Hematopoietic multipotent progenitor cell treated with erythropoietin and hydrocortisone succinate and interleukin-3 and kit ligand, for 15 days (in vitro differentiated cells): ENCODE data around the gene OPA3.
A peak's percentile ranks its signal among the peaks of the same experiment; 100 is the strongest.
"Not testable (repeated sequence)": the region's sequence is repeated elsewhere in the genome, so short reads cannot be mapped to it uniquely, and the experiment has no call there.

Experiments
- DNase-seq: peaks from one replicate; pipeline ENCODE4 v3.0.0-alpha.2; 2015; ENCODE audit warnings: low spot score

Gene OPA3

GRCh38 chr19:45522010-45522941 is 62.3 kb downstream of the OPA3 start:
- DNase-seq = no peak

- DNase-seq = no peak
These were observed 66.2 kb downstream of the OPA3 start for GRCh38 chr19:45518469-45518826.

GRCh38 chr19:45517641-45518468 is 66.7 kb downstream of the OPA3 start:
- no peak for DNase-seq

- DNase-seq = no peak
These were observed 67.4 kb downstream of the OPA3 start for GRCh38 chr19:45517238-45517637.

- no peak for DNase-seq
These were observed 68.7 kb downstream of the OPA3 start for GRCh38 chr19:45515807-45516401.

GRCh38 chr19:45515081-45515624 is 69.4 kb downstream of the OPA3 start:
- DNase-seq = no peak

- no peak for DNase-seq
These were observed 70.1 kb downstream of the OPA3 start for GRCh38 chr19:45514376-45515051.

- DNase-seq = no peak
These were observed 71.6 kb downstream of the OPA3 start for GRCh38 chr19:45512881-45513483.

- no peak for DNase-seq
These were observed 73.5 kb downstream of the OPA3 start for GRCh38 chr19:45511074-45511473.

GRCh38 chr19:45510352-45510751 is 74.2 kb downstream of the OPA3 start:
- DNase-seq = not testable (repeated sequence)

GRCh38 chr19:45509692-45510015 is 74.9 kb downstream of the OPA3 start:
- no peak for DNase-seq

GRCh38 chr19:45508861-45509691 is 75.5 kb downstream of the OPA3 start:
- DNase-seq = no peak

GRCh38 chr19:45508417-45508860 is 76.2 kb downstream of the OPA3 start:
- no peak for DNase-seq

GRCh38 chr19:45507872-45508416 is 76.7 kb downstream of the OPA3 start:
- no peak for DNase-seq

GRCh38 chr19:45506989-45507871 is 77.4 kb downstream of the OPA3 start, which contains the start of gene VASP:
TSS of gene VASP (plus strand) at chr19:45507479. CDS start at chr19:45507772, 293 bp downstream.
- peak; percentile 85 for DNase-seq

GRCh38 chr19:45506246-45506988 is 78.2 kb downstream of the OPA3 start:
- peak; percentile 91 for DNase-seq

GRCh38 chr19:45505996-45506245 is 78.7 kb downstream of the OPA3 start:
- DNase-seq = no peak

GRCh38 chr19:45505151-45505995 is 79.2 kb downstream of the OPA3 start:
- DNase-seq = no peak
